ENCODE results near the gene ZNF319.
"Not testable (repeated sequence)": the region's sequence is repeated elsewhere in the genome, so short reads cannot be mapped to it uniquely, and the experiment has no call there.

The ZNF319 gene

GRCh38 chr16:58018803-58019202 lies 18.3 kb upstream of the ZNF319 start:
- Histone ChIP-seq H4K20me1 (peaks cover 10 to 75% (median 32%) of the 10 kb centered on the region in 11 experiments; a peak in 18 of 22 replicates), H3K4me1 (peaks cover 13 to 30% (median 21%) of the 10 kb centered on the region in 10 experiments), H3K27me3 (peaks cover 4 to 16% (median 13%) of the 10 kb centered on the region in 11 experiments), H3K9ac (0 out of 22 replicates have a peak overlapping the region, but pooled peaks of 1 of the 11 experiments have one; percentile 7), H3K9me3 (replicated peaks in 1 of 11) (no peaks in the 10 kb centered on the region), H3K4me2 (no peak overlapping the region), H3K36me3 (peaks cover 11 to 81% (median 42%) of the 10 kb centered on the region in 11 experiments; a peak in 20 of 22 replicates), H3K27ac (no peak overlapping the region), H3K4me3 (no peak overlapping the region)
- no peak for TF ChIP-seq Cebpa-rat (IDR thresholded peaks at IDR 0.05)

- no peak overlapping the region for H3K4me3 ChIP-seq
- no peaks in the 10 kb centered on the region for H3K9me3 ChIP-seq (replicated peaks in 1 of 11)
- peaks cover 1 to 70% (median 21%) of the 10 kb centered on the region in 11 experiments; a peak in 18 of 22 replicates for H4K20me1 ChIP-seq
- no peak overlapping the region for H3K4me2 ChIP-seq
- no peak for TF ChIP-seq Cebpa-rat (IDR thresholded peaks at IDR 0.05)
- no peaks in the 10 kb centered on the region for H3K27me3 ChIP-seq
- H3K9ac ChIP-seq = peak overlapping the region in 1 of 11 experiments; percentile 32; a peak in 1 of 22 replicates
- no peak overlapping the region for H3K27ac ChIP-seq
- peaks cover 0 to 17% (median 8%) of the 10 kb centered on the region in 10 experiments; a peak in 14 of 20 replicates for H3K4me1 ChIP-seq
- H3K36me3 ChIP-seq = peaks cover 25 to 97% (median 57%) of the 10 kb centered on the region in 11 experiments
These were observed 16.5 kb upstream of the ZNF319 start for GRCh38 chr16:58016840-58017446.

- no peaks in the 10 kb centered on the region for H3K27me3 ChIP-seq
- no peak overlapping the region for H3K4me3 ChIP-seq
- peaks cover 0 to 64% (median 8%) of the 10 kb centered on the region in 11 experiments; a peak in 11 of 22 replicates for H4K20me1 ChIP-seq
- no peak overlapping the region for H3K9ac ChIP-seq
- H3K9me3 ChIP-seq (replicated peaks in 1 of 11) = no peaks in the 10 kb centered on the region
- peaks cover 39 to 99% (median 68%) of the 10 kb centered on the region in 11 experiments for H3K36me3 ChIP-seq
- no peak for TF ChIP-seq Cebpa-rat (IDR thresholded peaks at IDR 0.05)
- no peak overlapping the region for H3K27ac ChIP-seq
- H3K4me1 ChIP-seq = no peaks in the 10 kb centered on the region
- H3K4me2 ChIP-seq = no peak overlapping the region
These were observed 12.9 kb upstream of the ZNF319 start for GRCh38 chr16:58013201-58013956.

- H3K36me3 ChIP-seq = peaks cover 39 to 99% (median 66%) of the 10 kb centered on the region in 11 experiments
- H3K9ac ChIP-seq = no peak overlapping the region
- H3K4me2 ChIP-seq = no peak overlapping the region
- H3K27me3 ChIP-seq = no peaks in the 10 kb centered on the region
- H3K9me3 ChIP-seq (replicated peaks in 1 of 11) = no peaks in the 10 kb centered on the region
- no peak for TF ChIP-seq Cebpa-rat (IDR thresholded peaks at IDR 0.05)
- H3K4me1 ChIP-seq = no peaks in the 10 kb centered on the region
- peaks cover 0 to 66% (median 16%) of the 10 kb centered on the region in 11 experiments; a peak in 11 of 22 replicates for H4K20me1 ChIP-seq
- no peak overlapping the region for H3K4me3 ChIP-seq
- H3K27ac ChIP-seq = no peak overlapping the region
These were observed 12.0 kb upstream of the ZNF319 start for GRCh38 chr16:58012481-58012880.

GRCh38 chr16:58011652-58012051 lies 11.2 kb upstream of the ZNF319 start:
- Histone ChIP-seq H3K4me3 (no peak overlapping the region), H3K27ac (no peak overlapping the region), H3K36me3 (peaks cover 35 to 99% (median 67%) of the 10 kb centered on the region in 11 experiments), H4K20me1 (peaks cover 0 to 62% (median 18%) of the 10 kb centered on the region in 11 experiments; a peak in 11 of 22 replicates), H3K4me2 (no peak overlapping the region), H3K9me3 (replicated peaks in 1 of 11) (peaks cover 0 to 2% (median under 1%) of the 10 kb centered on the region in 11 experiments; a peak in 7 of 22 replicates), H3K27me3 (no peaks in the 10 kb centered on the region), H3K9ac (no peak overlapping the region), H3K4me1 (no peaks in the 10 kb centered on the region)
- TF ChIP-seq Cebpa-rat (IDR thresholded peaks at IDR 0.05) = no peak

- TF ChIP-seq Cebpa-rat (IDR thresholded peaks at IDR 0.05) = no peak
- Histone ChIP-seq H3K27me3 (no peaks in the 10 kb centered on the region), H4K20me1 (peaks cover 0 to 62% (median 18%) of the 10 kb centered on the region in 11 experiments; a peak in 11 of 22 replicates), H3K36me3 (peaks cover 43 to 99% (median 75%) of the 10 kb centered on the region in 11 experiments), H3K27ac (no peak overlapping the region), H3K4me2 (no peak overlapping the region), H3K4me1 (no peaks in the 10 kb centered on the region), H3K4me3 (no peak overlapping the region), H3K9ac (no peak overlapping the region; a peak in 1 of 22 replicates), H3K9me3 (replicated peaks in 1 of 11) (peaks cover 0 to 9% (median 7%) of the 10 kb centered on the region in 11 experiments; a peak in 12 of 22 replicates)
These were observed 10.4 kb upstream of the ZNF319 start for GRCh38 chr16:58010886-58011285.

- no peak for TF ChIP-seq Cebpa-rat (IDR thresholded peaks at IDR 0.05)
- Histone ChIP-seq H3K9me3 (replicated peaks in 1 of 11) (peaks cover 0 to 9% (median 7%) of the 10 kb centered on the region in 11 experiments; a peak in 12 of 22 replicates), H4K20me1 (peaks cover 0 to 70% (median 18%) of the 10 kb centered on the region in 11 experiments; a peak in 12 of 22 replicates), H3K36me3 (peaks cover 44 to 95% (median 77%) of the 10 kb centered on the region in 11 experiments), H3K4me3 (no peak overlapping the region), H3K9ac (0 out of 22 replicates have a peak overlapping the region, but pooled peaks of 1 of the 11 experiments have one; percentile 23), H3K4me1 (peaks cover 1 to 3% (median 2%) of the 10 kb centered on the region in 10 experiments; a peak in 18 of 20 replicates), H3K4me2 (no peak overlapping the region), H3K27me3 (no peaks in the 10 kb centered on the region), H3K27ac (no peak overlapping the region)
These were observed 9.5 kb upstream of the ZNF319 start for GRCh38 chr16:58009856-58010416.

GRCh38 chr16:58004736-58005135 lies 4.3 kb upstream of the ZNF319 start:
- peak overlapping the region in 1 of 11 experiments; percentile 4; a peak in 1 of 22 replicates for H3K9ac ChIP-seq
- peaks cover under 1 to 69% (median 14%) of the 10 kb centered on the region in 11 experiments; a peak in 13 of 22 replicates for H4K20me1 ChIP-seq
- H3K27me3 ChIP-seq; H3K27ac ChIP-seq; H3K4me3 ChIP-seq; H3K9me3 ChIP-seq (replicated peaks in 1 of 11): not testable (repeated sequence)
- H3K4me2 ChIP-seq = peak overlapping the region; percentile 37 to 66 (median 56); a peak in 21 of 22 replicates
- peaks cover 25 to 34% (median 30%) of the 10 kb centered on the region in 10 experiments for H3K4me1 ChIP-seq
- H3K36me3 ChIP-seq = peaks cover 18 to 72% (median 57%) of the 10 kb centered on the region in 11 experiments

Data from BLaER1 treated with 17β-estradiol and CSF1 and Interleukin-3, amounts not matched to agents 10 nM and 100 nM (cell line).